ENCODE data around the gene RNPC3. TPM values are rescaled to one million over a fixed set of nuclear protein-coding genes. Genes with fewer than 3 reads are reported as not detected.

Gene RNPC3
- total RNA-seq, 1 experiment from 2014 or later: 12.2 TPM

GRCh38 chr1:103489935-103490334 is 35.6 kb upstream of the RNPC3 start:
- H3K4me1 Mint-ChIP-seq: peaks cover 2 to 3% of the 10 kb centered on the region in 2 experiments; a peak in 1 of 4 replicates
- no peaks in the 10 kb centered on the region for H3K9me3 ChIP-seq (ENCODE audit: control insufficient read depth, low read depth, low read length)
- no peak overlapping the region for H3K4ac ChIP-seq (ENCODE audit: low read depth, low read length)
- H3T11ph ChIP-seq (ENCODE audit: low read length): no peak overlapping the region
- no peaks in the 10 kb centered on the region for H4K20me1 ChIP-seq (ENCODE audit: control insufficient read depth, insufficient read depth, insufficient read length)
- no peak overlapping the region for H3K56ac ChIP-seq (ENCODE audit: insufficient read length, low read depth, low read length)
- H3K9ac ChIP-seq (ENCODE audit: extremely low read depth, insufficient read length, low read length): no peak overlapping the region
- H2BK15ac ChIP-seq (ENCODE audit: low read depth, low read length): no peak overlapping the region
- H2AK5ac ChIP-seq (ENCODE audit: insufficient read length, low read length): no peak overlapping the region
- no peak overlapping the region for H4K91ac ChIP-seq (ENCODE audit: insufficient read length, low read depth, low read length)
- no peaks in the 10 kb centered on the region for H3K79me1 ChIP-seq (ENCODE audit: insufficient read depth, low read depth, low read length, poor library complexity, severe bottlenecking)
- H2BK5ac ChIP-seq (ENCODE audit: insufficient read length, low read length): no peak overlapping the region
- H3K4me1 ChIP-seq (ENCODE audit: insufficient read depth, low read length): no peaks in the 10 kb centered on the region
- no peak overlapping the region for H3K27ac Mint-ChIP-seq
- no peak overlapping the region for H3K4me3 Mint-ChIP-seq
- no peaks in the 10 kb centered on the region for H3K23me2 ChIP-seq (ENCODE audit: insufficient read length, low read depth, low read length, poor library complexity, severe bottlenecking)
- H2AFZ ChIP-seq (ENCODE audit: low read length): no peak overlapping the region
- no peaks in the 10 kb centered on the region for H3K27me3 Mint-ChIP-seq (ENCODE audit: low read depth)
- no peak overlapping the region for H2BK12ac ChIP-seq (ENCODE audit: insufficient read length, low read depth, low read length)
- no peak overlapping the region for H4K5ac ChIP-seq (ENCODE audit: insufficient read length, low read depth, low read length)
- no peak overlapping the region for H2BK20ac ChIP-seq (ENCODE audit: low read depth, low read length, poor library complexity, severe bottlenecking)
- H3K18ac ChIP-seq (ENCODE audit: insufficient read length, low read depth, low read length): no peak overlapping the region
- no peak overlapping the region for H3K23ac ChIP-seq (ENCODE audit: insufficient read length, low read depth, low read length)
- H4K8ac ChIP-seq (replicated peaks; ENCODE audit: insufficient read length, low read depth, low read length): no peak overlapping the region
- no peak for DNase-seq
- no peak overlapping the region for H2BK120ac ChIP-seq (ENCODE audit: low read depth, low read length, poor library complexity, severe bottlenecking)
- H3K27me3 ChIP-seq (ENCODE audit: insufficient read depth, low read length): no peaks in the 10 kb centered on the region
- H3K27ac ChIP-seq (ENCODE audit: insufficient read length, low read depth, low read length): no peak overlapping the region
- peaks cover 0 to 3% of the 10 kb centered on the region in 2 experiments; a peak in 2 of 5 replicates for H3K9me3 Mint-ChIP-seq
- no peak overlapping the region for H3K4me2 ChIP-seq (ENCODE audit: insufficient read depth, insufficient read length, low read length)
- no peak for TF ChIP-seq CTCF (conservative IDR thresholded peaks at IDR 0.05)
- H3K36me3 Mint-ChIP-seq (ENCODE audit: insufficient read depth in 1 of 3, low read depth in 3 of 3): no peaks in the 10 kb centered on the region; a peak in 1 of 7 replicates
- H3K79me2 ChIP-seq (ENCODE audit: insufficient read depth, low read length): no peaks in the 10 kb centered on the region
- H3K14ac ChIP-seq (ENCODE audit: insufficient read depth, low read length): no peak overlapping the region

Data from H9 (cell line).